ENCODE results near the gene MACF1. TPM values are rescaled to one million over a fixed set of nuclear protein-coding genes. Genes with fewer than 3 reads are reported as not detected.
A peak's percentile ranks its signal among the peaks of the same experiment; 100 is the strongest.

MACF1 gene
- total RNA-seq, 2 experiments from 2014 or later: 248 to 252 TPM

DNA sequence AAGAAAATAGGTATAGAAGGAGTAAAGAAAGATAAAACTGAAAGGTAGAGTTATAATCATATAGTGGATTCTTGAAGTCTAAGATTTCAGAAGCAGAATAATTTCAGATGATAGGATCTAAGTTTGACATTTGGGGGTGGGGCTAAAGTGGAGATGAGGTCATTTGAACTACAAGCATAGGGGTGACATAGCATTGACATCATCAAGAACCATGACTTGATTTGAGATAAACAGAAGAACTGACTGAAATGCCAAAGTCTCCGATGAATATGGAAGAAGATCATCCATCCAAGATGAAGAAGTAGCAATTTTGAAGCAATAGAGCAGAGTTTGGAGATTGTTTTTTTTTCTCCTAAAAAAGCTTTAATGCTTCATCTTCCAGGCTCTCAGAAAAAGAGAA, 122.3 kb downstream of the MACF1 start:
- ChIA-PET CTCF (interaction anchor here (1.2 to 1.4 kb wide), 2 partner anchors 10 to 135 kb away, joined by 3 read pairs; no protein-coding TSS in a partner anchor), POLR2A (no interaction called here)
- H3K27me3 Mint-ChIP-seq: no peaks in the 10 kb centered on the region
- TF ChIP-seq, protein P1, sequence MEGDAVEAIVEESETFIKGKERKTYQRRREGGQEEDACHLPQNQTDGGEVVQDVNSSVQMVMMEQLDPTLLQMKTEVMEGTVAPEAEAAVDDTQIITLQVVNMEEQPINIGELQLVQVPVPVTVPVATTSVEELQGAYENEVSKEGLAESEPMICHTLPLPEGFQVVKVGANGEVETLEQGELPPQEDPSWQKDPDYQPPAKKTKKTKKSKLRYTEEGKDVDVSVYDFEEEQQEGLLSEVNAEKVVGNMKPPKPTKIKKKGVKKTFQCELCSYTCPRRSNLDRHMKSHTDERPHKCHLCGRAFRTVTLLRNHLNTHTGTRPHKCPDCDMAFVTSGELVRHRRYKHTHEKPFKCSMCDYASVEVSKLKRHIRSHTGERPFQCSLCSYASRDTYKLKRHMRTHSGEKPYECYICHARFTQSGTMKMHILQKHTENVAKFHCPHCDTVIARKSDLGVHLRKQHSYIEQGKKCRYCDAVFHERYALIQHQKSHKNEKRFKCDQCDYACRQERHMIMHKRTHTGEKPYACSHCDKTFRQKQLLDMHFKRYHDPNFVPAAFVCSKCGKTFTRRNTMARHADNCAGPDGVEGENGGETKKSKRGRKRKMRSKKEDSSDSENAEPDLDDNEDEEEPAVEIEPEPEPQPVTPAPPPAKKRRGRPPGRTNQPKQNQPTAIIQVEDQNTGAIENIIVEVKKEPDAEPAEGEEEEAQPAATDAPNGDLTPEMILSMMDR (IDR thresholded peaks at IDR 0.05): no peak
- no peak overlapping the region for H3K4me3 ChIP-seq (ENCODE audit: low read length)
- no peak overlapping the region for H3K4me3 Mint-ChIP-seq
- peaks cover 64% of the 10 kb centered on the region for H3K36me3 Mint-ChIP-seq (ENCODE audit: low read depth)
- H3K9me3 ChIP-seq (ENCODE audit: control insufficient read depth in 1 of 2, insufficient read depth in 1 of 2, low read length in 2 of 2): no peaks in the 10 kb centered on the region
- peak in 3 of 14 experiments; percentile 13 to 18 (median 14) for DNase-seq
- no peaks in the 10 kb centered on the region for H3K4me1 ChIP-seq (ENCODE audit: insufficient read depth, low read length)
- ATAC-seq (ENCODE audit: poor library complexity): no peak
- peaks cover 18% of the 10 kb centered on the region for H3K4me1 Mint-ChIP-seq (ENCODE audit: low read depth)
- no peak overlapping the region for H3K27ac ChIP-seq (ENCODE audit: low read depth in 1 of 2, low read length in 2 of 2)
- peaks cover 97% of the 10 kb centered on the region for H3K36me3 ChIP-seq (ENCODE audit: insufficient read depth, low read length)
- H3K27me3 ChIP-seq (ENCODE audit: control insufficient read depth in 1 of 2, insufficient read depth in 2 of 2, low read length in 2 of 2): no peaks in the 10 kb centered on the region
- no peaks in the 10 kb centered on the region for H3K9me3 Mint-ChIP-seq
- peak overlapping the region; percentile 36 for H3K27ac Mint-ChIP-seq
- intact Hi-C loops (cut with DNase I, micrococcal nuclease): loop anchor here in 1 of 2 experiments (10.0 kb wide), 1 partner anchor 108 kb away; no protein-coding TSS in a partner anchor

DNA sequence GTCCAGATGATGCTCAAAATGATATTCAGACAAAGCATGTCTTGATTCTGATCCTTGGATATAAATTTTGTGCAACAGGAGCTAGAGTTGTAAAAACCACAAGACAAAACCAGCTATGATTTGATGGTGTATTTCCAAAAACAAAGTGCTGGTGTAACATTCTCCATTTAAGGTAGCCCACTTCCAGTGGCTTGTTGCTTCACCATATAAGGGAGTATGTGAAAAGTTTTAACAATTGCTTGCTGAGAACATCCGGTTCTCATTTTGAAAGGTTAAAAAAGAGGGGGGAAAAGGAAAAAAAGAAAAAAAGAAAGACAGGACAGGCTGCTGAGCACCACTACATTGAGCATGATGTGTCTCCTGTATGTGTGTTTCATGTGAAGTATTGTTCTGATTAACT, 123.6 kb downstream of the MACF1 start:
- H3K27me3 ChIP-seq (ENCODE audit: control insufficient read depth in 1 of 2, insufficient read depth in 2 of 2, low read length in 2 of 2): no peaks in the 10 kb centered on the region
- no peaks in the 10 kb centered on the region for H3K9me3 ChIP-seq (ENCODE audit: control insufficient read depth in 1 of 2, insufficient read depth in 1 of 2, low read length in 2 of 2)
- H3K36me3 Mint-ChIP-seq (ENCODE audit: low read depth): peaks cover 64% of the 10 kb centered on the region
- no peaks in the 10 kb centered on the region for H3K9me3 Mint-ChIP-seq
- ChIA-PET POLR2A (interaction anchor here (1.1 kb wide), 1 partner anchor 11 kb away, joined by 3 read pairs; no protein-coding TSS in a partner anchor), CTCF (interaction anchor here (1.3 to 1.4 kb wide), 2 partner anchors 70 to 145 kb away, joined by 3 read pairs; no protein-coding TSS in a partner anchor)
- H3K27ac Mint-ChIP-seq: peak overlapping the region; percentile 36
- peak overlapping the region; percentile 27 for H3K4me3 ChIP-seq (ENCODE audit: low read length)
- no peak overlapping the region for H3K27ac ChIP-seq (ENCODE audit: low read depth in 1 of 2, low read length in 2 of 2)
- peaks cover 21% of the 10 kb centered on the region for H3K4me1 Mint-ChIP-seq (ENCODE audit: low read depth)
- H3K4me3 Mint-ChIP-seq: peak overlapping the region; percentile 31
- H3K27me3 Mint-ChIP-seq: no peaks in the 10 kb centered on the region
- TF ChIP-seq, protein P1 (IDR thresholded peaks at IDR 0.05): no peak
- peak; percentile 57 for ATAC-seq (ENCODE audit: poor library complexity)
- peak in 1 of 14 experiments; percentile 63 for DNase-seq
- intact Hi-C loops (cut with DNase I, micrococcal nuclease): loop anchor here in 1 of 2 experiments (10.0 kb wide), 1 partner anchor 107 kb away; no protein-coding TSS in a partner anchor
- H3K36me3 ChIP-seq (ENCODE audit: insufficient read depth, low read length): peaks cover 97% of the 10 kb centered on the region
- H3K4me1 ChIP-seq (ENCODE audit: insufficient read depth, low read length): no peaks in the 10 kb centered on the region

DNA sequence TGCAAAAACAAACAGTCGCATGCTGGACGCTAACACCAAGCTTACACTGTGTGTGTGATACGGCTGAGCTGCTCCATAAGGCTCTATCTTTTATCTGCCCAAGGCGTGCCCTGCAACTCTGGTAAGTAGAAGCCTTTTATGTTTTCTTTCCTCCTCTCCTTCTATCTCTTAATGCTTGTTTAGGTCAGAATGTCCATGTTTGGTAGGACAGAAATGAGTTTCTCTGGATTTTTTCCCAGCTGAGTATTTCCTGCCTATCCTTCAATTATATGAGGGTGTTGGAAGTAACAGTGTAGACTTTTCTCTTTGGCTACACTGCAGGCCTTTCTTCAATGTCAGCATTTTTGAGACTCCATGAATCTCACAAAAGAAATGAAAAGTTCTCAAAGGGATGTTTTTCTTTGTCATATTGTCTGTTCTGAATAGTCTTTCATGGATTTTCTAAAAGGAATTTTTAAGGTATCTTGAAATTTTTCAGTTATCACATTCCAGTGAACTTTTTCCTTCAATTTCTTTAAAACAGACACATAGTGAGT, 124.2 kb downstream of the MACF1 start:
- Mint-ChIP-seq H3K27ac (peak overlapping the region; percentile 36), H3K4me3 (peak overlapping the region; percentile 31), H3K9me3 (no peaks in the 10 kb centered on the region), H3K36me3 (ENCODE audit: low read depth) (peaks cover 70% of the 10 kb centered on the region), H3K27me3 (no peaks in the 10 kb centered on the region), H3K4me1 (ENCODE audit: low read depth) (peaks cover 27% of the 10 kb centered on the region)
- intact Hi-C loops (cut with DNase I, micrococcal nuclease): loop anchor here in 1 of 2 experiments (10.0 kb wide), 1 partner anchor 106 kb away; no protein-coding TSS in a partner anchor
- ChIA-PET POLR2A (interaction anchor here (1.1 kb wide), 1 partner anchor 11 kb away, joined by 3 read pairs; no protein-coding TSS in a partner anchor), CTCF (interaction anchor here (1.3 to 1.4 kb wide), 2 partner anchors 70 to 145 kb away, joined by 3 read pairs; no protein-coding TSS in a partner anchor)
- no peaks in the 10 kb centered on the region for H3K4me1 ChIP-seq (ENCODE audit: insufficient read depth, low read length)
- no peak for DNase-seq
- H3K36me3 ChIP-seq (ENCODE audit: insufficient read depth, low read length): peaks cover 97% of the 10 kb centered on the region
- TF ChIP-seq, protein P1 (IDR thresholded peaks at IDR 0.05): no peak
- peak overlapping the region; percentile 27 for H3K4me3 ChIP-seq (ENCODE audit: low read length)
- no peak overlapping the region for H3K27ac ChIP-seq (ENCODE audit: low read depth in 1 of 2, low read length in 2 of 2)
- no peaks in the 10 kb centered on the region for H3K9me3 ChIP-seq (ENCODE audit: control insufficient read depth in 1 of 2, insufficient read depth in 1 of 2, low read length in 2 of 2)
- ATAC-seq (ENCODE audit: poor library complexity): no peak
- no peaks in the 10 kb centered on the region for H3K27me3 ChIP-seq (ENCODE audit: control insufficient read depth in 1 of 2, insufficient read depth in 2 of 2, low read length in 2 of 2)
